NT2/D1 (cell line): ENCODE data around the gene KLHL26.

Source experiments
- SUZ12 ChIP-seq: IDR thresholded peaks from 2 replicates; pipeline ENCODE4 v1.6.1; 2011; ENCODE audit not compliant: insufficient read length, insufficient read depth; ENCODE audit errors: extremely low read depth
- YY1 ChIP-seq: IDR thresholded peaks from 2 replicates; pipeline ENCODE4 v1.6.1; 2011; ENCODE audit not compliant: insufficient read length, insufficient read depth

- TF ChIP-seq SUZ12 (no peak), YY1 (no peak)
These were observed 13.2 kb downstream of the KLHL26 start for GRCh38 chr19:18650021-18650390.
